Mammary epithelial cell (primary cell): ENCODE data around the gene UBXN2A.

ENCODE experiments used
- EZH2 ChIP-seq: IDR thresholded peaks from 2 replicates; pipeline ENCODE4 v1.6.1; 2012; ENCODE audit warnings: low read length, inconsistent platforms, borderline replicate concordance
- TF ChIP-seq, protein P1 (sequence below), 2 donors: IDR thresholded peaks in 1 of 2; conservative IDR thresholded peaks in 1 of 2; 2 replicates each; pipeline ENCODE4 v1.5.1; 2011 to 2012; ENCODE audit warnings: inconsistent platforms in 2 of 2, low read length in 2 of 2, mild to moderate bottlenecking in 2 of 2, control low read depth in 1 of 2, low read depth in 1 of 2; ENCODE audit not compliant: insufficient read depth in 1 of 2; ENCODE audit errors: extremely low read depth in 1 of 2

DNA sequence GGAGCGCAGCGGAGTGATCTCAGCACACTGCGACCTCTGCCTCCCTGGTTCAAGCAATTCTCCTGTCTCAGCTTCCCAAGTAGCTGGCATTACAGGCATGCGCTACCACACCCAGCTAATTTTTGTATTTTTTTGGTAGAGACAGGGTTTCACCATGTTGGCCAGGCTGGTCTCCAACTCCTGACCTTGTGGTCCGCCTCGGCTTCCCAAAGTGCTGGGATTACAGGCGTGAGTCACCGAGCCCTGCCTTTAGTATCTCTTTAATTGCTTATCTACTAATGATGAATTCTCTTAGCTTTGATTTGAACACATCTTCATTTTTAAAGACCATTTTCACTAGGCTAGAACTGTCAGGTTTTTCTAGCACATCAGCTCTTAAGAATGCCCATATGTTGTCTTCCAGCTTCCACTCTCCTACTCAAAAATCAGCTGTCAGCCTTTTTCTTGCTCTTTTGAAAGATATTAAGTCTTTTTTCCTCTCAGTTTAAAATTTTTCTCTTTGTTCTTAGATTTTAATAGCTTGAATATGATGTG lies 53.5 kb downstream of the UBXN2A start:
- TF ChIP-seq, protein P1, sequence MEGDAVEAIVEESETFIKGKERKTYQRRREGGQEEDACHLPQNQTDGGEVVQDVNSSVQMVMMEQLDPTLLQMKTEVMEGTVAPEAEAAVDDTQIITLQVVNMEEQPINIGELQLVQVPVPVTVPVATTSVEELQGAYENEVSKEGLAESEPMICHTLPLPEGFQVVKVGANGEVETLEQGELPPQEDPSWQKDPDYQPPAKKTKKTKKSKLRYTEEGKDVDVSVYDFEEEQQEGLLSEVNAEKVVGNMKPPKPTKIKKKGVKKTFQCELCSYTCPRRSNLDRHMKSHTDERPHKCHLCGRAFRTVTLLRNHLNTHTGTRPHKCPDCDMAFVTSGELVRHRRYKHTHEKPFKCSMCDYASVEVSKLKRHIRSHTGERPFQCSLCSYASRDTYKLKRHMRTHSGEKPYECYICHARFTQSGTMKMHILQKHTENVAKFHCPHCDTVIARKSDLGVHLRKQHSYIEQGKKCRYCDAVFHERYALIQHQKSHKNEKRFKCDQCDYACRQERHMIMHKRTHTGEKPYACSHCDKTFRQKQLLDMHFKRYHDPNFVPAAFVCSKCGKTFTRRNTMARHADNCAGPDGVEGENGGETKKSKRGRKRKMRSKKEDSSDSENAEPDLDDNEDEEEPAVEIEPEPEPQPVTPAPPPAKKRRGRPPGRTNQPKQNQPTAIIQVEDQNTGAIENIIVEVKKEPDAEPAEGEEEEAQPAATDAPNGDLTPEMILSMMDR (conservative IDR thresholded peaks at IDR 0.05 in 1 of 2, IDR thresholded peaks at IDR 0.05 in 1 of 2; ENCODE audit: extremely low read depth in 1 of 2, insufficient read depth in 1 of 2, low read depth in 1 of 2, low read length in 2 of 2): no peak
- no peak for TF ChIP-seq EZH2
